T-helper 17 cell (primary cell): Measurements from ENCODE around the gene SUSD2. TPM values are rescaled to one million over a fixed set of nuclear protein-coding genes. Genes with fewer than 3 reads are reported as not detected.

Experiments used
- ATAC-seq: fragments of 150-1000 bp; cut with Tn5 transposase; 2 replicates; pipeline ENCODE4 v1.10.0; 2021; ENCODE audit warnings: mild to moderate bottlenecking, moderate library complexity
- DNase-seq, 3 donors: peaks; one replicate each; pipeline versions ENCODE4 v3.0.0 to v3.0.0-alpha.2; 2020 to 2021
- H3K9me3 ChIP-seq: one replicate; pipeline ENCODE4 v1.7.0; 2013; ENCODE audit warnings: low read length, mild to moderate bottlenecking; ENCODE audit not compliant: control insufficient read depth, poor library complexity, severe bottlenecking
- H3K27ac Mint-ChIP-seq: one replicate; pipeline ENCODE4 v1.8.0; 2022; ENCODE audit warnings: mild to moderate bottlenecking, moderate library complexity, mixed read lengths
- H3K27me3 Mint-ChIP-seq: one replicate; pipeline ENCODE4 v1.8.0; 2022; ENCODE audit warnings: mixed read lengths
- H3K36me3 Mint-ChIP-seq: one replicate; pipeline ENCODE4 v1.8.0; 2022; ENCODE audit warnings: low read depth, mixed read lengths
- H3K4me1 Mint-ChIP-seq: one replicate; pipeline ENCODE4 v1.8.0; 2022; ENCODE audit warnings: mild to moderate bottlenecking, mixed read lengths
- H3K4me3 Mint-ChIP-seq: one replicate; pipeline ENCODE4 v1.8.0; 2022; ENCODE audit warnings: mild to moderate bottlenecking, moderate library complexity, mixed read lengths
- total RNA-seq, 4 donors: library from RNA in 2 of 4; stranded (reverse) in 2 of 4; gene quantifications; one replicate each; pipeline ENCODE4 v1.2.3 and lab custom pipeline; 2022 to 2026

SUSD2 gene
- total RNA-seq, 2 donors from 2014 or later = 0.80 to 1.1 TPM

DNA sequence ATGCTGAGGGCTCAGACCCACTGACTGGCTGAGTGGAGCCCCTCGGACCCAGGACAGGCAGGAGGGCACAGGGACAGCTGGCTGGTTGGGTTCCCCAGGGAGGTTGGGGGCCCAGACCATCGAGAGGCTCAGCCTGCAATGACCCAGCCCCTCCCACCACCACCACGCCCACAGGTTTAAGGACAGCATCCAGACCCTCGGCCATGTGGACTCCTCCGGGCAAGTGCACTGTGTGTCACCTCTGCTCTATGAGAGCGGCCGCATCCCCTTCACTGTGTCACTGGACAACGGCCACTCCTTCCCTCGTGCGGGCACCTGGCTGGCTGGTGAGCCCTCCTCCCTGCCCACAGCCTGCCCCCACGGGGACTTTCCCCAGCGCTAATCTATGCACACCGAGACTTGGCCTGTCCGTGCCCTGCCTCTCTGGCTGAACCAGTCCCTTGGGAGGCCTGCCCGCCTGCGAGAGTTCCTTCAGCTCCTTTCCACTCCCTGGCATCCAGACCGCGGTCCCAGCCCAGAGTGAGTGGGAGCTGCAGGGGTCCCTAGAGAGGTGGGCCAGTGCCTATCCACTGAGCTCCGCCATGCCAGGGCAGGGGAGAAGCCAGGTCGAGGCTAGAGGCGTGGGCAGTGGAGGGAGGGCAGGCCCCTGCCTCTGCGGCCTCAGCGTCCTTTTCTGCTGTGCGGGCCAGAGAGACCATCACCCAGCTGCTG lies 2.2 kb downstream of the SUSD2 start:
- H3K4me1 Mint-ChIP-seq = no peaks in the 10 kb centered on the region
- H3K36me3 Mint-ChIP-seq = no peaks in the 10 kb centered on the region
- no peak overlapping the region for H3K27ac Mint-ChIP-seq
- no peak for ATAC-seq
- DNase-seq = peak in 2 of 3 donors; percentile 3 to 8
- H3K27me3 Mint-ChIP-seq = no peaks in the 10 kb centered on the region
- no peaks in the 10 kb centered on the region for H3K9me3 ChIP-seq
- H3K4me3 Mint-ChIP-seq = no peak overlapping the region

DNA sequence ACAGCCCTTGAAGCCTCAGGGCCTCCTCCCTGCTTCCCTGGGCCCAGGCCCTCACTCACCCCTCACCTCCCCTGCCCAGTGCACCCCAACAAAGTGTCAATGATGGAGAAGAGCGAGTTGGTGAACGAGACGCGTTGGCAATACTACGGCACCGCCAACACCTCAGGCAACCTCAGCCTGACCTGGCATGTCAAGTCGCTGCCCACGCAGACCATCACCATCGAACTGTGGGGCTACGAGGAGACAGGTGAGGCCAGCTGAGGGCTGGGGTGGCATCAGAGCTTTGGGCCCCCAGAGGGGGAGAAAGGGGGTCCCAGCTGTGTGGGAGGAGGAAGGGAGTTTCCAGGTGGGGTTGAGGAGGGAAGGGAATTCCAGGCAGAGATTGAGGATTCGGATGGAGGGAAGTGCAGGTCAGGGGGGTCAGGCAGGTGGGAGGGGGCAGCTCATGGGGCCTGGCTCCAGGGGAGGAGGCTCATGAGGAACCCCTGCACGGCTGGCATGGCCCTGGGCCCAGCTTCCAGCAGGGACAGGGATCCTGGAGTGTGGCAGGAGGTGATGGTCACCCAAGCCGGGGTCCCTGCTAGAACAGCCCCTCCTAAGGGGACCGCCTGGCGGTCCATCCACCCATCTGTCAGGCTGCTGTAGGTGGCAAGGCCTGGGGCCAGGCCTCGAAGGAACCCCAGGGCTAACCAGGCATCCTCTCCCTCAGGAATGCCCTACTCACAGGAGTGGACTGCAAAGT lies 2.9 kb downstream of the SUSD2 start:
- ATAC-seq (no peak), DNase-seq (peak in 1 of 3 donors; percentile 8)
- Mint-ChIP-seq H3K36me3 (no peaks in the 10 kb centered on the region), H3K27ac (no peak overlapping the region), H3K4me3 (no peak overlapping the region), H3K27me3 (no peaks in the 10 kb centered on the region), H3K4me1 (no peaks in the 10 kb centered on the region)
- H3K9me3 ChIP-seq = no peaks in the 10 kb centered on the region

DNA sequence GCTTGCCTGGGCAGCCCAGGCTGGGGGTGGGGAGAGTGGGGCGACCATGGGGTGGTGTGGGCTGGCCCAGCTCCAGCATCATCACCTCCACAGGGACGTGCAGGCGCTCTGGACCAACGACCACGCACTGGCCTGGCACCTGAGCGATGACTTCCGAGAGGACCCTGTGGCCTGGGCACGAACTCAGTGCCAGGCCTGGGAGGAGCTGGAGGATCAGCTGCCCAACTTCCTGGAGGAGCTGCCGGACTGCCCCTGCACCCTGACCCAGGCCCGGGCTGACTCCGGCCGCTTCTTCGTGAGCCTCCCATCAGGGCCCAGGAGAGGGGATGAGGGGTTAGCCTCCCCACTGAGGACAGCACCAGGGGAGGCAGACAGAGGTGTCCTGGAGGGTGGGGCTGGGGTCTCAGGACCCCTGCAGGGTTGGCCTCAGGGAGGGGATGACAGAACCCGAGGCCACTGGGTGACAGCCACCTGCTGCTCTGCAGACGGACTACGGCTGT lies 3.8 kb downstream of the SUSD2 start:
- no peak for DNase-seq
- no peak overlapping the region for H3K27ac Mint-ChIP-seq
- no peaks in the 10 kb centered on the region for H3K27me3 Mint-ChIP-seq
- H3K36me3 Mint-ChIP-seq = no peaks in the 10 kb centered on the region
- ATAC-seq = no peak
- H3K4me3 Mint-ChIP-seq = no peak overlapping the region
- H3K4me1 Mint-ChIP-seq = no peaks in the 10 kb centered on the region
- no peaks in the 10 kb centered on the region for H3K9me3 ChIP-seq

GRCh38 chr22:24185501-24186351 lies 4.4 kb downstream of the SUSD2 start:
- Mint-ChIP-seq H3K36me3 (no peaks in the 10 kb centered on the region), H3K27ac (no peak overlapping the region), H3K4me3 (no peak overlapping the region), H3K4me1 (no peaks in the 10 kb centered on the region), H3K27me3 (no peaks in the 10 kb centered on the region)
- peak in 1 of 3 donors; percentile 8 for DNase-seq
- no peaks in the 10 kb centered on the region for H3K9me3 ChIP-seq
- ATAC-seq = no peak

DNA sequence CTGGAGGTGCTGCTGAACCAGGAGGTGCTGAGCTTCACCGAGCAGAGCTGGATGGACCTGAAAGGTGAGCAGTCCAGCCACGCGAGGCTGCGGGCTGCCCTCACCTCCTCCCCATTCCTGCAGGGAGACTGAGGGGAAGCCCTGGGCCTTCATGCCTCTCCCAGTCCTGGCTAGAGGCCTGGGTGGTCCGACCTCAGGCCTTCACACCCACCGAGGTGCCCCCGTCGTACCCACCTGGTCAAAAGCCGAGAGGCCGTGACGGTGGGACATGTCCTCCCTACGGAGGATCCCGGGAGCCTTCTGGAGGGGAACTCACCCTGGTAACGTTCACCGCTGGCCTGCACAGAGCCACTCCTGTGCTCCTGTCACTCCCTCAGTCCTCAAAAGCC lies 5.1 kb downstream of the SUSD2 start:
- H3K4me1 Mint-ChIP-seq = no peaks in the 10 kb centered on the region
- ATAC-seq (no peak), DNase-seq (peak in 1 of 3 donors; percentile 8)
- no peaks in the 10 kb centered on the region for H3K27me3 Mint-ChIP-seq
- H3K9me3 ChIP-seq = no peaks in the 10 kb centered on the region
- H3K36me3 Mint-ChIP-seq = no peaks in the 10 kb centered on the region
- H3K27ac Mint-ChIP-seq = no peak overlapping the region
- H3K4me3 Mint-ChIP-seq = no peak overlapping the region

- H3K9me3 ChIP-seq = no peaks in the 10 kb centered on the region
- ATAC-seq = no peak
- H3K4me3 Mint-ChIP-seq = no peak overlapping the region
- peak in 1 of 3 donors; percentile 9 for DNase-seq
- no peak overlapping the region for H3K27ac Mint-ChIP-seq
- no peaks in the 10 kb centered on the region for H3K4me1 Mint-ChIP-seq
- H3K36me3 Mint-ChIP-seq = no peaks in the 10 kb centered on the region
- H3K27me3 Mint-ChIP-seq = no peaks in the 10 kb centered on the region
Observed at GRCh38 chr22:24186892-24187670, 5.8 kb downstream of the SUSD2 start.

DNA sequence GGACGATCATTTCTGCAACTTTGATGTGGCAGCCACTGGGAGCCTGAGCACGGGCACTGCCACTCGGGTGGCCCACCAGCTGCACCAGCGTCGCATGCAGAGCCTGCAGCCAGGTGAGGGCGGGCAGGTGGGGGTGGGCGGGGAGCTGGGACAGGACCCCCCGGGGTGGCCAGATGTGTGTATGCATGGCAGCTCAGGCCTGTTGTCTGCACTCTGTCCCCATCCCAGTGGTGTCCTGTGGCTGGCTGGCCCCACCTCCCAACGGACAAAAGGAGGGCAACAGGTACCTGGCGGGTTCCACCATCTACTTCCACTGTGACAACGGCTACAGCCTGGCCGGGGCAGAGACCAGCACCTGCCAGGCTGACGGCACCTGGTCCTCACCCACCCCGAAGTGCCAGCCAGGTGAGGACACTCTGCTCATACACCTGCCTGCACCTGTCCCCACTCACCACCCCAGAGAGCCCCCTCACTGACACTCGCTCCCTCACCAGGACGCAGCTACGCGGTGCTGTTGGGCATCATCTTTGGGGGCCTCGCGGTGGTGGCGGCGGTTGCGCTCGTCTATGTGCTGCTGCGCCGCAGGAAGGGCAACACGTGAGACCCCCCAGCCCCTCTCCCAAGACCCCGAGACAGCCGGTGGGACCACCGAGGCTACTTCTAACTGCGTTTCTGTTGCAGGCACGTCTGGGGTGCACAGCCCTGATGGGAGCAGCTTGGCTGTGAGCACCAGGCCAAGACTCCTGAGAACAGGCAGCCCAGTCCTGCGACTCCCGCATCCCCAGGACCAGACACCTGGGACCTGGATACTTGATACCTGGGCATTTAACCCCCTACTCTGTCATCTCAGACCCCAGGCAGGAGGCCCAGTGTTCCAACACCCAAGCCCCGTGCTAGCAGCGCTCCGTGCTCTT lies 6.7 kb downstream of the SUSD2 start:
- H3K4me3 Mint-ChIP-seq = no peak overlapping the region
- DNase-seq (peak in 1 of 3 donors; percentile 6), ATAC-seq (no peak)
- no peaks in the 10 kb centered on the region for H3K9me3 ChIP-seq
- no peaks in the 10 kb centered on the region for H3K27me3 Mint-ChIP-seq
- no peaks in the 10 kb centered on the region for H3K36me3 Mint-ChIP-seq
- no peaks in the 10 kb centered on the region for H3K4me1 Mint-ChIP-seq
- H3K27ac Mint-ChIP-seq = no peak overlapping the region

DNA sequence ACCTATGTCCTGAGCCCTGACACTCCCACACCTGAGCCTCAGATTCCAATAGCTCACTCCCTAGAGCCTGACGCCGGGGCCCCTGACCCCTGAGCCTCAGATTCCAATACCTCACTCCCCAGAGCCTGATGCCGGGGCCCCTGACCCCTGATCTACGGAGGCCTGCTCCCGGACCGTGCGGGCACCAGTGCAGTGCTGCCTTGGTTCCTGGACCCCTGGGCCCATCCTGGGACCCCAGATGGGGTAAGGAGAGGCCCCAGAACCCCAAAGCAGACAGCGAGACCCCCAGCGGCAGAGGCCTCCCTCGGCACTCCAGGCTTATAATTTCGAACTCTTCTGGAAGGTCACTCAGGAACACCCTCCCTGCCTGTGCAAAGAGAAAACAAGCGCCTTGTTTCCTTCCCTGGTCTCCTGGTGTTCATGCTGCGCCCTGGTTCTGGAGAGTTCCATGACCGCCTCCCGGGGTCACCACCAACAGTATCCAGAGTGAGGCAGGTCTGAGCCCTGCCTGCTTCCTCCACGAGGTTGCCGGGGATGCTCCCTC lies 7.5 kb downstream of the SUSD2 start:
- H3K27me3 Mint-ChIP-seq = no peaks in the 10 kb centered on the region
- no peak overlapping the region for H3K4me3 Mint-ChIP-seq
- H3K9me3 ChIP-seq = no peaks in the 10 kb centered on the region
- DNase-seq (no peak), ATAC-seq (no peak)
- H3K36me3 Mint-ChIP-seq = no peaks in the 10 kb centered on the region
- H3K4me1 Mint-ChIP-seq = no peaks in the 10 kb centered on the region
- H3K27ac Mint-ChIP-seq = no peak overlapping the region

GRCh38 chr22:24189249-24190158 lies 8.2 kb downstream of the SUSD2 start:
- Mint-ChIP-seq H3K27me3 (no peaks in the 10 kb centered on the region), H3K4me3 (no peak overlapping the region), H3K4me1 (no peaks in the 10 kb centered on the region), H3K36me3 (no peaks in the 10 kb centered on the region), H3K27ac (no peak overlapping the region)
- ATAC-seq (peak; percentile 57), DNase-seq (no peak)
- no peaks in the 10 kb centered on the region for H3K9me3 ChIP-seq

- ATAC-seq (no peak), DNase-seq (no peak)
- no peak overlapping the region for H3K27ac Mint-ChIP-seq
- H3K4me3 Mint-ChIP-seq = no peak overlapping the region
- H3K4me1 Mint-ChIP-seq = no peaks in the 10 kb centered on the region
- H3K27me3 Mint-ChIP-seq = no peaks in the 10 kb centered on the region
- H3K9me3 ChIP-seq = no peaks in the 10 kb centered on the region
- no peaks in the 10 kb centered on the region for H3K36me3 Mint-ChIP-seq
Observed at GRCh38 chr22:24190159-24190540, 8.9 kb downstream of the SUSD2 start.

DNA sequence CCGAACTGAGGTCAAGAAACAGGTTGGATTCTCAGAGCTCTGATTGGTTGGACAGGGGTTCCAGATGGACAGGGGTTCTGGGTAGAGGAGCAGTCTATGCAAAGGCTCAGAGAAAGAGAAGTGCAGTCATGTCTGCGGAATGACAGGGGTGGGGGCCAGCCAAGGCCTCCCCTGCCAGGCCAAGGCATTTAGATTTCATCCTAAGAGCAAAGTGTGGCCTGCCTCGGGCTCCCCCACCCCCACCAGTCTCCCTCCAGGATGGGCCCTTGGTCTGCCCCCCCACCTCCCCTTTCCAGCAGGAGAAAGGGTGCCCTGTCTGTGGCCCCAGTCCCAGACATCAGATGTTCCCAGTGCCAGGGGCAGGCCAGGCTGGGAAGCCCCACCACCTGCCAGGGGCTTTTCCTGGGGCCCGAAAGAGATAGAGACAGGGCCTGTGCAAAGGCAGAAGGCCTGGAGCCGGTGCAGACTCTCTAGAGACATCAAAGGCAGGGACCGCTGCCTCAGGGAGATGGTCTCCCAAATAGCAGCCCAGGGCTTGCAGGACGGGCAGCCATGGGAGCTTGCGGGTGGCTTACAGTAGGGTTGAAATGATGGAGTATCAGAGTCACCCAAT lies 9.4 kb downstream of the SUSD2 start:
- Mint-ChIP-seq H3K27me3 (no peaks in the 10 kb centered on the region), H3K36me3 (no peaks in the 10 kb centered on the region), H3K27ac (peak overlapping the region; percentile 67), H3K4me1 (no peaks in the 10 kb centered on the region), H3K4me3 (no peak overlapping the region)
- no peaks in the 10 kb centered on the region for H3K9me3 ChIP-seq
- ATAC-seq = no peak
- DNase-seq = no peak
